Activated T-helper 1 cell treated with anti-CD3 and anti-CD28 coated beads, Interleukin-12 subunit alpha, Interleukin-12 subunit beta, Interleukin-2, Interleukin-4 antibody, amounts not matched to agents 30 ng/mL and 10 ng/mL and 1 ng/mL, durations not matched to agents 14 hours and 24 hours and 36 hours (primary cell): Measurements from ENCODE around the gene CKAP2L. TPM values are rescaled to one million over a fixed set of nuclear protein-coding genes. Genes with fewer than 3 reads are reported as not detected.

ENCODE experiments used
- DNase-seq: peaks from one replicate; pipeline ENCODE4 v3.0.0; 2021; ENCODE audit warnings: low spot score
- H3K27ac Mint-ChIP-seq: one replicate; pipeline ENCODE4 v1.8.0; 2021; ENCODE audit warnings: mild to moderate bottlenecking, mixed read lengths
- H3K27me3 Mint-ChIP-seq: one replicate; pipeline ENCODE4 v1.8.0; 2022; ENCODE audit warnings: mild to moderate bottlenecking, moderate library complexity, mixed read lengths; ENCODE audit not compliant: insufficient read depth
- H3K36me3 Mint-ChIP-seq: one replicate; pipeline ENCODE4 v1.8.0; 2021; ENCODE audit warnings: low read depth, mixed read lengths
- H3K4me1 Mint-ChIP-seq: one replicate; pipeline ENCODE4 v1.8.0; 2021; ENCODE audit warnings: low read depth, mixed read lengths
- H3K4me3 Mint-ChIP-seq: one replicate; pipeline ENCODE4 v1.8.0; 2021; ENCODE audit warnings: mild to moderate bottlenecking, moderate library complexity, mixed read lengths
- H3K9me3 Mint-ChIP-seq: one replicate; pipeline ENCODE4 v1.8.0; 2021; ENCODE audit warnings: mixed read lengths
- intact Hi-C: fragments of 100-400 bp; cut with micrococcal nuclease; formaldehyde crosslinking; loops from one replicate; pipeline ENCODE4 v1.15.1; 2024
- total RNA-seq: library from RNA; stranded (reverse); gene quantifications from 2 replicates; pipeline ENCODE4 v1.2.3, GENCODE V29; 2022

CKAP2L gene
- total RNA-seq, 1 donor from 2014 or later, result 20.9 TPM

GRCh38 chr2:112749755-112750559 lies 14.5 kb downstream of the CKAP2L start:
- Mint-ChIP-seq H3K36me3 (peaks cover 41% of the 10 kb centered on the region), H3K4me1 (peaks cover 58% of the 10 kb centered on the region), H3K4me3 (peak overlapping the region; percentile 29), H3K27ac (peak overlapping the region; percentile 77), H3K9me3 (no peaks in the 10 kb centered on the region), H3K27me3 (no peaks in the 10 kb centered on the region)
- DNase-seq, result peak; percentile 76
- intact Hi-C loops, result loop anchor here (1.0 kb wide), 4 partner anchors 14 to 208 kb away; partner anchors contain the start of gene CKAP2L

- no peak for DNase-seq
- Mint-ChIP-seq H3K36me3 (peaks cover 51% of the 10 kb centered on the region), H3K27me3 (no peaks in the 10 kb centered on the region), H3K27ac (no peak overlapping the region), H3K4me3 (no peak overlapping the region), H3K4me1 (peaks cover 10% of the 10 kb centered on the region), H3K9me3 (no peaks in the 10 kb centered on the region)
- intact Hi-C loops, result no loop called here
Measured at GRCh38 chr2:112740527-112740926, 23.9 kb downstream of the CKAP2L start.

GRCh38 chr2:112737542-112738232 lies 26.7 kb downstream of the CKAP2L start:
- no peak overlapping the region for H3K4me3 Mint-ChIP-seq
- intact Hi-C loops, result no loop called here
- peaks cover 41% of the 10 kb centered on the region for H3K36me3 Mint-ChIP-seq
- H3K27me3 Mint-ChIP-seq, result no peaks in the 10 kb centered on the region
- peaks cover 10% of the 10 kb centered on the region for H3K4me1 Mint-ChIP-seq
- no peaks in the 10 kb centered on the region for H3K9me3 Mint-ChIP-seq
- no peak for DNase-seq
- H3K27ac Mint-ChIP-seq, result no peak overlapping the region

- DNase-seq, result no peak
- intact Hi-C loops, result no loop called here
- no peak overlapping the region for H3K4me3 Mint-ChIP-seq
- peaks cover 16% of the 10 kb centered on the region for H3K36me3 Mint-ChIP-seq
- no peaks in the 10 kb centered on the region for H3K27me3 Mint-ChIP-seq
- no peak overlapping the region for H3K27ac Mint-ChIP-seq
- H3K9me3 Mint-ChIP-seq, result no peaks in the 10 kb centered on the region
- peaks cover 10% of the 10 kb centered on the region for H3K4me1 Mint-ChIP-seq
Measured at GRCh38 chr2:112733871-112734270, 30.5 kb downstream of the CKAP2L start.

GRCh38 chr2:112733456-112733855 lies 31.0 kb downstream of the CKAP2L start:
- peaks cover 11% of the 10 kb centered on the region for H3K4me1 Mint-ChIP-seq
- H3K4me3 Mint-ChIP-seq, result no peak overlapping the region
- intact Hi-C loops, result no loop called here
- DNase-seq, result no peak
- no peaks in the 10 kb centered on the region for H3K27me3 Mint-ChIP-seq
- no peaks in the 10 kb centered on the region for H3K9me3 Mint-ChIP-seq
- H3K36me3 Mint-ChIP-seq, result peaks cover 14% of the 10 kb centered on the region
- no peak overlapping the region for H3K27ac Mint-ChIP-seq

- intact Hi-C loops, result no loop called here
- DNase-seq, result no peak
- Mint-ChIP-seq H3K27ac (no peak overlapping the region), H3K4me3 (no peak overlapping the region), H3K9me3 (no peaks in the 10 kb centered on the region), H3K4me1 (peaks cover 18% of the 10 kb centered on the region), H3K27me3 (no peaks in the 10 kb centered on the region), H3K36me3 (peaks cover 3% of the 10 kb centered on the region)
Measured at GRCh38 chr2:112731479-112731878, 32.9 kb downstream of the CKAP2L start.

GRCh38 chr2:112730791-112731190 lies 33.6 kb downstream of the CKAP2L start:
- Mint-ChIP-seq H3K27ac (no peak overlapping the region), H3K9me3 (no peaks in the 10 kb centered on the region), H3K4me1 (peaks cover 16% of the 10 kb centered on the region), H3K36me3 (no peaks in the 10 kb centered on the region), H3K27me3 (no peaks in the 10 kb centered on the region), H3K4me3 (no peak overlapping the region)
- DNase-seq, result no peak
- intact Hi-C loops, result no loop called here

GRCh38 chr2:112730216-112730615 lies 34.2 kb downstream of the CKAP2L start:
- H3K27me3 Mint-ChIP-seq, result no peaks in the 10 kb centered on the region
- no peak overlapping the region for H3K4me3 Mint-ChIP-seq
- no peaks in the 10 kb centered on the region for H3K9me3 Mint-ChIP-seq
- intact Hi-C loops, result no loop called here
- no peak overlapping the region for H3K27ac Mint-ChIP-seq
- no peaks in the 10 kb centered on the region for H3K36me3 Mint-ChIP-seq
- H3K4me1 Mint-ChIP-seq, result peaks cover 16% of the 10 kb centered on the region
- no peak for DNase-seq

- H3K4me1 Mint-ChIP-seq, result peaks cover 16% of the 10 kb centered on the region
- DNase-seq, result no peak
- intact Hi-C loops, result loop anchor here (5.0 kb wide), 2 partner anchors 186 to 246 kb away; partner anchors contain the start of genes POLR1B and TTL
Measured at GRCh38 chr2:112728378-112729175, 35.8 kb downstream of the CKAP2L start.

GRCh38 chr2:112728029-112728362 lies 36.4 kb downstream of the CKAP2L start:
- H3K9me3 Mint-ChIP-seq, result no peaks in the 10 kb centered on the region
- DNase-seq, result no peak
- intact Hi-C loops, result loop anchor here (5.0 kb wide), 2 partner anchors 186 to 246 kb away; partner anchors contain the start of genes POLR1B and TTL

More at GRCh38 chr2:112728378-112729175, 35.8 kb downstream of the CKAP2L start:
- Mint-ChIP-seq H3K9me3 (no peaks in the 10 kb centered on the region), H3K27me3 (no peaks in the 10 kb centered on the region), H3K4me3 (no peak overlapping the region), H3K36me3 (no peaks in the 10 kb centered on the region), H3K27ac (no peak overlapping the region)

GRCh38 chr2:112727276-112728028 lies 37.0 kb downstream of the CKAP2L start:
- Mint-ChIP-seq H3K36me3 (no peaks in the 10 kb centered on the region), H3K27me3 (no peaks in the 10 kb centered on the region), H3K9me3 (no peaks in the 10 kb centered on the region), H3K4me1 (peaks cover 16% of the 10 kb centered on the region), H3K4me3 (no peak overlapping the region), H3K27ac (no peak overlapping the region)
- DNase-seq, result no peak
- intact Hi-C loops, result loop anchor here (2.0 to 5.0 kb wide), 3 partner anchors 15 to 245 kb away; partner anchors contain the start of genes POLR1B and TTL

More at GRCh38 chr2:112728029-112728362, 36.4 kb downstream of the CKAP2L start:
- H3K4me1 Mint-ChIP-seq, result peaks cover 16% of the 10 kb centered on the region
- no peak overlapping the region for H3K4me3 Mint-ChIP-seq
- H3K36me3 Mint-ChIP-seq, result no peaks in the 10 kb centered on the region
- no peak overlapping the region for H3K27ac Mint-ChIP-seq
- H3K27me3 Mint-ChIP-seq, result no peaks in the 10 kb centered on the region
